H1 (cell line): Measurements from ENCODE around the gene TTYH2. TPM values are rescaled to one million over a fixed set of nuclear protein-coding genes. Genes with fewer than 3 reads are reported as not detected.

Source experiments
- CTCF ChIA-PET: fragments of 300-600 bp; sonication (Branson Sonifier 250); formaldehyde crosslinking; loops from one replicate; lab custom pipeline; 2021; ENCODE audit not compliant: partially characterized antibody; lab: Charles Lee
- POLR2A ChIA-PET: fragments of 300-600 bp; sonication (Branson Sonifier 250); formaldehyde crosslinking; loops from one replicate; lab custom pipeline; 2021; ENCODE audit warnings: inconsistent platforms; ENCODE audit not compliant: partially characterized antibody; lab: Charles Lee
- DNase-seq, 2 experiments: peaks; one replicate each; pipeline versions ENCODE4 v3.0.0 to v3.0.0-alpha.2; 2010 to 2022; ENCODE audit warnings: low spot score in 2 of 2, low read depth in 1 of 2, mixed read lengths in 1 of 2
- FAIRE-seq: peaks from 2 replicates; lab custom pipeline; 2011; peaks lifted over from hg19 to GRCh38; lab: Jason Lieb, UNC
- H2AFZ ChIP-seq: 2 replicates; pipeline ENCODE4 v1.8.1; 2012; ENCODE audit warnings: low read length, inconsistent platforms
- H2AK5ac ChIP-seq: 2 replicates; pipeline ENCODE4 v1.6.1; 2013; ENCODE audit warnings: low read depth, low read length
- H2BK120ac ChIP-seq: replicated peaks from 2 replicates; pipeline ENCODE3; 2013; ENCODE audit warnings: low read depth, low read length, inconsistent platforms
- H2BK12ac ChIP-seq: 2 replicates; pipeline ENCODE4 v1.6.1; 2013; ENCODE audit warnings: low read depth, low read length
- H2BK15ac ChIP-seq: 2 replicates; pipeline ENCODE4 v1.6.1; 2013; ENCODE audit warnings: low read length
- H2BK20ac ChIP-seq: 2 replicates; pipeline ENCODE4 v1.6.1; 2013; ENCODE audit warnings: low read length
- H2BK5ac ChIP-seq: 2 replicates; pipeline ENCODE4 v1.6.1; 2013; ENCODE audit warnings: low read depth, low read length
- H3K14ac ChIP-seq: 2 replicates; pipeline ENCODE4 v1.6.1; 2013; ENCODE audit warnings: inconsistent platforms; ENCODE audit not compliant: insufficient read length
- H3K18ac ChIP-seq: 2 replicates; pipeline ENCODE4 v1.6.1; 2013; ENCODE audit warnings: low read length; ENCODE audit errors: extremely low read depth
- H3K23ac ChIP-seq: 2 replicates; pipeline ENCODE4 v1.6.1; 2013; ENCODE audit warnings: inconsistent platforms; ENCODE audit not compliant: insufficient read length
- H3K23me2 ChIP-seq: 2 replicates; pipeline ENCODE4 v1.6.1; 2013; ENCODE audit warnings: low read depth, low read length
- H3K27ac ChIP-seq: 2 replicates; pipeline ENCODE4 v1.6.1; 2011; ENCODE audit warnings: low read depth, low read length, inconsistent platforms
- H3K27me3 ChIP-seq, 4 experiments: replicated peaks in 1 of 4; 1 replicate in 1 of 4; 2 replicates in 3 of 4; pipeline versions ENCODE4 v1.6.1 to v1.8.1; 2011 to 2013; ENCODE audit warnings: low read length in 3 of 4, mild to moderate bottlenecking in 3 of 4, inconsistent platforms in 2 of 4, mixed read lengths in 2 of 4, moderate library complexity in 1 of 4; ENCODE audit not compliant: control insufficient read depth in 3 of 4, insufficient read depth in 3 of 4; ENCODE audit errors: extremely low read depth in 1 of 4
- H3K36me3 ChIP-seq, 4 experiments: 2 replicates each; pipeline versions ENCODE4 v1.6.1 to v1.8.1; 2011 to 2013; ENCODE audit warnings: mild to moderate bottlenecking in 4 of 4, low read length in 3 of 4, moderate library complexity in 2 of 4, control low read depth in 1 of 4, inconsistent platforms in 1 of 4; ENCODE audit not compliant: insufficient read depth in 4 of 4, control insufficient read depth in 2 of 4
- H3K4ac ChIP-seq: replicated peaks from 2 replicates; pipeline ENCODE3; 2013; ENCODE audit warnings: low read length, low read depth, mixed read lengths, inconsistent platforms; ENCODE audit not compliant: insufficient read length
- H3K4me1 ChIP-seq, 4 experiments: replicated peaks in 1 of 4; 1 replicate in 1 of 4; 2 replicates in 3 of 4; pipeline versions ENCODE4 v1.6.1 to v1.8.1; 2011 to 2013; ENCODE audit warnings: low read length in 3 of 4, inconsistent platforms in 2 of 4, mixed read lengths in 1 of 4; ENCODE audit not compliant: insufficient read depth in 4 of 4, control insufficient read depth in 3 of 4
- H3K4me2 ChIP-seq, 2 experiments: 2 replicates each; pipeline versions ENCODE4 v1.6.1 to v1.8.1; 2011 to 2013; ENCODE audit warnings: low read depth in 2 of 2, low read length in 2 of 2, control low read depth in 1 of 2, inconsistent platforms in 1 of 2, mild to moderate bottlenecking in 1 of 2; ENCODE audit not compliant: insufficient read depth in 1 of 2
- H3K4me3 ChIP-seq, 4 experiments: fragments of 200-600, 300-600 bp in 1 of 4; sonication (generic), shearing (Covaris generic), sonication (Bioruptor Twin) in 1 of 4; 2 replicates each; pipeline versions ENCODE4 v1.5.1 to v1.8.1; 2011 to 2016; ENCODE audit warnings: low read length in 4 of 4, low read depth in 3 of 4, control low read depth in 2 of 4, inconsistent platforms in 2 of 4, mild to moderate bottlenecking in 2 of 4, mixed read lengths in 1 of 4, moderate library complexity in 1 of 4; ENCODE audit not compliant: insufficient read depth in 2 of 4; ENCODE audit errors: extremely low read depth in 1 of 4
- H3K56ac ChIP-seq: replicated peaks from 2 replicates; pipeline ENCODE3; 2013; ENCODE audit warnings: low read depth, mild to moderate bottlenecking, mixed read lengths, low read length, inconsistent platforms; ENCODE audit not compliant: insufficient read length
- H3K79me1 ChIP-seq: 2 replicates; pipeline ENCODE4 v1.6.1; 2013; ENCODE audit warnings: low read depth, low read length, control low read depth
- H3K79me2 ChIP-seq, 2 experiments: 2 replicates each; pipeline versions ENCODE4 v1.6.1 to v1.8.1; 2012 to 2013; ENCODE audit warnings: low read length in 2 of 2, mild to moderate bottlenecking in 2 of 2, inconsistent platforms in 1 of 2; ENCODE audit not compliant: insufficient read depth in 2 of 2, control insufficient read depth in 1 of 2
- H3K9ac ChIP-seq, 4 experiments: replicated peaks in 1 of 4; 1 replicate in 1 of 4; 2 replicates in 3 of 4; pipeline versions ENCODE4 v1.6.1 to v1.8.1; 2011 to 2013; ENCODE audit warnings: low read depth in 3 of 4, low read length in 3 of 4, control low read depth in 2 of 4, mild to moderate bottlenecking in 2 of 4, moderate library complexity in 2 of 4, inconsistent platforms in 1 of 4; ENCODE audit errors: extremely low read depth in 1 of 4
- H3K9me3 ChIP-seq, 2 experiments: 2 replicates each; pipeline versions ENCODE4 v1.6.1 to v1.8.1; 2012 to 2013; ENCODE audit warnings: mild to moderate bottlenecking in 2 of 2, moderate library complexity in 2 of 2, control low read depth in 1 of 2, inconsistent platforms in 1 of 2, low read depth in 1 of 2, low read length in 1 of 2, mixed read lengths in 1 of 2; ENCODE audit not compliant: insufficient read depth in 2 of 2
- H4K20me1 ChIP-seq, 2 experiments: replicated peaks in 1 of 2; 2 replicates each; pipeline versions ENCODE3 to v1.8.1; 2011 to 2013; ENCODE audit warnings: inconsistent platforms in 2 of 2, low read length in 2 of 2, mild to moderate bottlenecking in 1 of 2; ENCODE audit not compliant: insufficient read depth in 2 of 2, control insufficient read depth in 1 of 2
- H4K5ac ChIP-seq: 2 replicates; pipeline ENCODE4 v1.6.1; 2013; ENCODE audit warnings: low read length, low read depth, mixed read lengths, inconsistent platforms; ENCODE audit not compliant: insufficient read length
- H4K8ac ChIP-seq: 2 replicates; pipeline ENCODE4 v1.8.0; 2013; ENCODE audit warnings: mild to moderate bottlenecking, moderate library complexity, low read length, inconsistent platforms; ENCODE audit not compliant: insufficient read depth; ENCODE audit errors: extremely low read depth
- H4K91ac ChIP-seq: replicated peaks from 2 replicates; pipeline ENCODE3; 2013; ENCODE audit warnings: low read length, mixed read lengths, inconsistent platforms; ENCODE audit not compliant: insufficient read length
- BACH1 ChIP-seq: IDR thresholded peaks from 2 replicates; pipeline ENCODE4 v1.6.1; 2012; ENCODE audit warnings: low read length, improper control_type of control experiment
- BRCA1 ChIP-seq: IDR thresholded peaks from 2 replicates; pipeline ENCODE4 v1.6.1; 2012; ENCODE audit warnings: low read depth, low read length, improper control_type of control experiment
- CBX8 ChIP-seq: fragments of 300-800, 300-1000 bp; sonication (generic); IDR thresholded peaks from 2 replicates; pipeline ENCODE4 v1.7.1; 2016; ENCODE audit warnings: low read depth, low read length, borderline replicate concordance
- SIN3A ChIP-seq, 2 experiments: IDR thresholded peaks in 1 of 2; conservative IDR thresholded peaks in 1 of 2; 2 replicates each; pipeline ENCODE4 v1.6.1; 2011 to 2012; ENCODE audit warnings: low read length in 2 of 2, improper control_type of control experiment in 1 of 2, low read depth in 1 of 2, mild to moderate bottlenecking in 1 of 2
- WGBS, 2 experiments: shearing (Covaris generic) in 1 of 2; methylation state at CpG; one replicate each; pipeline versions ENCODE4 v1.1.6 to v1.1.7; 2013 to 2015; ENCODE audit warnings: low lambda C conversion rate in 2 of 2, mixed read lengths in 2 of 2, inconsistent platforms in 1 of 2, low coverage in 1 of 2, missing lambda C conversion rate in 1 of 2; ENCODE audit not compliant: insufficient replicate concordance in 2 of 2, insufficient coverage in 1 of 2, insufficient read length in 1 of 2; ENCODE audit errors: extremely low coverage in 1 of 2, missing lambda C conversion rate in 1 of 2; 5-methylcytosine and 5-hydroxymethylcytosine counted together
- polyA plus RNA-seq, 7 experiments: library from polyadenylated mRNA; depleted of rRNA in 3 of 7; stranded (reverse) in 5 of 7; unstranded in 2 of 7; fragments of >200 nt in 5 of 7; fragments of 200-250 nt in 2 of 7; gene quantifications; 1 replicate in 5 of 7; 2 replicates in 1 of 7; 4 replicates in 1 of 7; pipeline versions ENCODE4 v1.2.1 to v1.2.3, GENCODE V29; 2011 to 2013; ENCODE audit warnings: missing spikeins in 2 of 7, mixed read lengths in 2 of 7
- total RNA-seq: library from RNA; stranded (reverse); fragmentation: NEBNext Ultra II Directional; extraction: Animal tissue kit (Norgen Biotek cat#: 25700); gene quantifications from 2 replicates; pipeline ENCODE4 v1.2.1, GENCODE V29; 2021
- TF ChIP-seq, protein P1 (sequence below): IDR thresholded peaks from 2 replicates; pipeline ENCODE4 v1.6.1; 2011; ENCODE audit warnings: low read depth, mild to moderate bottlenecking, low read length; ENCODE audit not compliant: insufficient read depth

The TTYH2 gene
- total and polyA plus RNA-seq, 2 of the 8 experiments (the other 6 are each of a cell fraction or from before 2014, with no cell fraction given), result 3.2 to 9.2 TPM

GRCh38 chr17:74234486-74234885 lies 21.1 kb downstream of the TTYH2 start:
- Histone ChIP-seq H2BK120ac (no peak overlapping the region), H3K27ac (no peak overlapping the region), H3K56ac (no peak overlapping the region), H3K79me2 (no peaks in the 10 kb centered on the region), H4K20me1 (no peaks in the 10 kb centered on the region), H3K4ac (no peak overlapping the region), H4K8ac (no peak overlapping the region), H4K91ac (no peak overlapping the region), H3K23ac (no peak overlapping the region), H3K4me1 (peaks cover 0 to 9% (median 3%) of the 10 kb centered on the region in 4 experiments; a peak in 4 of 7 replicates), H2BK12ac (no peak overlapping the region), H3K27me3 (no peaks in the 10 kb centered on the region), H3K18ac (no peak overlapping the region), H2AFZ (no peak overlapping the region), H3K79me1 (no peaks in the 10 kb centered on the region), H4K5ac (no peak overlapping the region), H3K23me2 (no peaks in the 10 kb centered on the region), H3K36me3 (no peaks in the 10 kb centered on the region), H2AK5ac (no peak overlapping the region), H3K4me2 (no peak overlapping the region), H2BK5ac (no peak overlapping the region), H3K9me3 (no peaks in the 10 kb centered on the region), H3K4me3 (no peak overlapping the region), H2BK15ac (no peak overlapping the region), H2BK20ac (no peak overlapping the region), H3K9ac (no peak overlapping the region)
- 100% methylated on average over 1 of the region's 1 CpG; no CpG with 5 or more reads in 1 of the 2 experiments for WGBS, 2 experiments
- no peak for DNase-seq
- POLR2A ChIA-PET, result interaction anchor here (1.0 to 2.5 kb wide), 3 partner anchors 10 to 23 kb away, joined by 6 to 9 read pairs (median 6); no protein-coding TSS in a partner anchor
- CTCF ChIA-PET, result interaction anchor here (1.2 kb wide), 1 partner anchor 9 kb away, joined by 3 read pairs; no protein-coding TSS in a partner anchor
- TF ChIP-seq BRCA1, result no peak
- no peak for TF ChIP-seq SIN3A (conservative IDR thresholded peaks at IDR 0.05 in 1 of 2, IDR thresholded peaks at IDR 0.05 in 1 of 2; ENCODE audit: low read depth in 1 of 2, low read length in 2 of 2)
- no peak for TF ChIP-seq BACH1
- TF ChIP-seq CBX8, result no peak
- TF ChIP-seq, protein P1, sequence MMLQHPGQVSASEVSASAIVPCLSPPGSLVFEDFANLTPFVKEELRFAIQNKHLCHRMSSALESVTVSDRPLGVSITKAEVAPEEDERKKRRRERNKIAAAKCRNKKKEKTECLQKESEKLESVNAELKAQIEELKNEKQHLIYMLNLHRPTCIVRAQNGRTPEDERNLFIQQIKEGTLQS, result no peak
- TF ChIP-seq, all 59 proteins: peak for 0
- no peak for FAIRE-seq
- H3K14ac ChIP-seq, result no peak overlapping the region
